Common myeloid progenitor, CD34-positive (primary cell): ENCODE data around the gene DGUOK.

Experiments
- CTCF ChIA-PET: fragments of 350-600 bp; sonication (Branson Sonifier 250); formaldehyde crosslinking; loops from one replicate; lab custom pipeline; 2021; ENCODE audit warnings: antibody characterized with exemption; lab: Charles Lee
- POLR2A ChIA-PET: fragments of 350-600 bp; sonication (Branson Sonifier 250); formaldehyde crosslinking; loops from one replicate; lab custom pipeline; 2021; ENCODE audit warnings: antibody characterized with exemption; lab: Charles Lee
- DNase-seq, 3 donors: peaks; one replicate each; pipeline versions ENCODE4 v3.0.0 to v3.0.0-alpha.2; 2013
- H3K27ac ChIP-seq, 2 experiments: 1 replicate in 1 of 2; 2 replicates in 1 of 2; pipeline ENCODE4 v1.7.0; 2013; ENCODE audit warnings: inconsistent platforms in 2 of 2, low read length in 2 of 2, mild to moderate bottlenecking in 2 of 2, low read depth in 1 of 2, moderate library complexity in 1 of 2; ENCODE audit not compliant: severe bottlenecking in 2 of 2, insufficient read depth in 1 of 2, poor library complexity in 1 of 2
- H3K27me3 ChIP-seq, 5 experiments: replicated peaks in 2 of 5; 1 replicate in 3 of 5; 2 replicates in 2 of 5; pipeline versions ENCODE4 v1.6.1 to v1.7.0; 2013; ENCODE audit warnings: low read length in 4 of 5, mild to moderate bottlenecking in 2 of 5, moderate library complexity in 2 of 5, inconsistent platforms in 1 of 5; ENCODE audit not compliant: insufficient read depth in 5 of 5, control insufficient read depth in 4 of 5
- H3K36me3 ChIP-seq, 4 experiments: 1 replicate in 2 of 4; 2 replicates in 2 of 4; pipeline versions ENCODE4 v1.6.1 to v1.7.0; 2013; ENCODE audit warnings: low read length in 3 of 4, control low read depth in 1 of 4, mild to moderate bottlenecking in 1 of 4; ENCODE audit not compliant: control insufficient read depth in 4 of 4, insufficient read depth in 4 of 4
- H3K4me1 ChIP-seq, 4 experiments: 1 replicate in 3 of 4; 2 replicates in 1 of 4; pipeline versions ENCODE4 v1.6.1 to v1.7.1; 2013; ENCODE audit warnings: low read length in 3 of 4, mild to moderate bottlenecking in 3 of 4, control low read depth in 1 of 4, inconsistent platforms in 1 of 4, moderate library complexity in 1 of 4; ENCODE audit not compliant: control insufficient read depth in 4 of 4, insufficient read depth in 4 of 4; ENCODE audit errors: control extremely low read depth in 1 of 4
- H3K4me3 ChIP-seq, 7 experiments: 1 replicate in 4 of 7; 2 replicates in 3 of 7; pipeline versions ENCODE4 v1.5.1 to v1.7.0; 2013; ENCODE audit warnings: mild to moderate bottlenecking in 7 of 7, low read length in 6 of 7, moderate library complexity in 6 of 7, inconsistent platforms in 2 of 7, low read depth in 2 of 7, control low read depth in 1 of 7; ENCODE audit not compliant: insufficient read depth in 4 of 7, control insufficient read depth in 1 of 7; ENCODE audit errors: extremely low read depth in 1 of 7
- H3K9me3 ChIP-seq, 5 experiments: 1 replicate in 4 of 5; 2 replicates in 1 of 5; pipeline versions ENCODE4 v1.6.1 to v1.7.1; 2013; ENCODE audit warnings: low read length in 4 of 5, mild to moderate bottlenecking in 2 of 5, inconsistent platforms in 1 of 5, low read depth in 1 of 5, moderate library complexity in 1 of 5; ENCODE audit not compliant: control insufficient read depth in 4 of 5, insufficient read depth in 2 of 5; ENCODE audit errors: control extremely low read depth in 1 of 5
- WGBS: methylation state at CpG from one replicate; pipeline ENCODE4 v1.1.5; 2013; ENCODE audit not compliant: insufficient coverage; 5-methylcytosine and 5-hydroxymethylcytosine counted together

DGUOK gene

GRCh38 chr2:73977466-73977865 lies 50.8 kb downstream of the DGUOK start:
- DNase-seq = no peak
- no peaks in the 10 kb centered on the region for H3K27me3 ChIP-seq
- CTCF ChIA-PET = interaction anchor here (1.5 kb wide), 1 partner anchor 23 kb away, joined by 3 read pairs; no protein-coding TSS in a partner anchor
- peaks cover 24 to 66% (median 48%) of the 10 kb centered on the region in 4 experiments for H3K4me1 ChIP-seq
- no peak overlapping the region for H3K4me3 ChIP-seq
- H3K27ac ChIP-seq = no peak overlapping the region
- no peaks in the 10 kb centered on the region for H3K9me3 ChIP-seq
- 100% methylated on average over 2 of the region's 2 CpGs for WGBS
- H3K36me3 ChIP-seq = no peaks in the 10 kb centered on the region
- POLR2A ChIA-PET = no interaction called here

GRCh38 chr2:73979021-73979420 lies 52.3 kb downstream of the DGUOK start:
- Histone ChIP-seq H3K36me3 (no peaks in the 10 kb centered on the region), H3K9me3 (no peaks in the 10 kb centered on the region), H3K27ac (no peak overlapping the region), H3K4me3 (no peak overlapping the region), H3K4me1 (peaks cover 24 to 70% (median 50%) of the 10 kb centered on the region in 4 experiments), H3K27me3 (no peaks in the 10 kb centered on the region)
- 22% methylated on average over 5 of the region's 5 CpGs for WGBS
- ChIA-PET CTCF (interaction anchor here (1.1 to 1.6 kb wide), 5 partner anchors 9 to 54 kb away, joined by 3 to 4 read pairs (median 4); no protein-coding TSS in a partner anchor), POLR2A (interaction anchor here (1.0 kb wide), 1 partner anchor 24 kb away, joined by 4 read pairs; no protein-coding TSS in a partner anchor)
- peak in 2 of 3 donors; percentile 64 to 72 for DNase-seq

GRCh38 chr2:73979686-73980085 lies 53.0 kb downstream of the DGUOK start:
- POLR2A ChIA-PET = interaction anchor here (1.0 kb wide), 1 partner anchor 24 kb away, joined by 4 read pairs; no protein-coding TSS in a partner anchor
- WGBS = 80% methylated on average over 2 of the region's 3 CpGs

GRCh38 chr2:73980566-73980965 lies 53.9 kb downstream of the DGUOK start:
- CTCF ChIA-PET = interaction anchor here (2.5 kb wide), 1 partner anchor 10 kb away, joined by 19 read pairs; no protein-coding TSS in a partner anchor
- WGBS = 67% methylated on average over 1 of the region's 2 CpGs
- H3K36me3 ChIP-seq = no peaks in the 10 kb centered on the region
- H3K4me1 ChIP-seq = peaks cover 24 to 72% (median 52%) of the 10 kb centered on the region in 4 experiments
- H3K27me3 ChIP-seq = no peaks in the 10 kb centered on the region
- no peaks in the 10 kb centered on the region for H3K9me3 ChIP-seq
- POLR2A ChIA-PET = interaction anchor here (1.3 kb wide), 1 partner anchor 10 kb away, joined by 6 read pairs; no protein-coding TSS in a partner anchor
- peak overlapping the region in 4 of 7 experiments; percentile 63 to 84 (median 68) for H3K4me3 ChIP-seq
- no peak overlapping the region for H3K27ac ChIP-seq
- no peak for DNase-seq

More at GRCh38 chr2:73979686-73980085, 53.0 kb downstream of the DGUOK start:
- Histone ChIP-seq H3K4me3 (no peak overlapping the region), H3K36me3 (no peaks in the 10 kb centered on the region), H3K4me1 (peaks cover 24 to 75% (median 56%) of the 10 kb centered on the region in 4 experiments), H3K27ac (no peak overlapping the region), H3K27me3 (no peaks in the 10 kb centered on the region), H3K9me3 (no peaks in the 10 kb centered on the region)
- DNase-seq = no peak
- CTCF ChIA-PET = interaction anchor here (1.2 to 1.6 kb wide), 3 partner anchors 8 to 43 kb away, joined by 4 read pairs; no protein-coding TSS in a partner anchor

GRCh38 chr2:73981081-73982001 lies 54.7 kb downstream of the DGUOK start:
- peaks cover 0 to 4% (median under 1%) of the 10 kb centered on the region in 4 experiments for H3K36me3 ChIP-seq
- no peaks in the 10 kb centered on the region for H3K9me3 ChIP-seq
- 27% methylated on average over 30 of the region's 31 CpGs for WGBS
- ChIA-PET POLR2A (interaction anchor here (1.3 kb wide), 1 partner anchor 11 kb away, joined by 6 read pairs; no protein-coding TSS in a partner anchor), CTCF (interaction anchor here (1.3 to 2.5 kb wide), 2 partner anchors 11 to 30 kb away, joined by 3 to 19 read pairs; no protein-coding TSS in a partner anchor)
- no peak overlapping the region for H3K27ac ChIP-seq
- H3K4me1 ChIP-seq = peaks cover 27 to 76% (median 58%) of the 10 kb centered on the region in 4 experiments
- peak overlapping the region; percentile 19 to 84 (median 63) for H3K4me3 ChIP-seq
- peak; percentile 43 to 86 (median 68) for DNase-seq
- H3K27me3 ChIP-seq = no peaks in the 10 kb centered on the region

- no peak overlapping the region for H3K27ac ChIP-seq
- no peak overlapping the region for H3K4me3 ChIP-seq
- peaks cover 0 to 12% (median 3%) of the 10 kb centered on the region in 4 experiments for H3K36me3 ChIP-seq
- ChIA-PET CTCF (interaction anchor here (0.8 to 2.5 kb wide), 4 partner anchors 12 to 163 kb away, joined by 3 to 19 read pairs (median 3); no protein-coding TSS in a partner anchor), POLR2A (interaction anchor here (0.6 to 1.3 kb wide), 2 partner anchors 11 to 12 kb away, joined by 3 to 6 read pairs; no protein-coding TSS in a partner anchor)
- H3K9me3 ChIP-seq = no peaks in the 10 kb centered on the region
- H3K4me1 ChIP-seq = peaks cover 32 to 83% (median 65%) of the 10 kb centered on the region in 4 experiments
- 98% methylated on average over 5 of the region's 7 CpGs for WGBS
- no peak for DNase-seq
- no peaks in the 10 kb centered on the region for H3K27me3 ChIP-seq
Observed at GRCh38 chr2:73982140-73982617, 55.5 kb downstream of the DGUOK start.
